Measurements from ENCODE around the gene MRPS35.

The MRPS35 gene

DNA sequence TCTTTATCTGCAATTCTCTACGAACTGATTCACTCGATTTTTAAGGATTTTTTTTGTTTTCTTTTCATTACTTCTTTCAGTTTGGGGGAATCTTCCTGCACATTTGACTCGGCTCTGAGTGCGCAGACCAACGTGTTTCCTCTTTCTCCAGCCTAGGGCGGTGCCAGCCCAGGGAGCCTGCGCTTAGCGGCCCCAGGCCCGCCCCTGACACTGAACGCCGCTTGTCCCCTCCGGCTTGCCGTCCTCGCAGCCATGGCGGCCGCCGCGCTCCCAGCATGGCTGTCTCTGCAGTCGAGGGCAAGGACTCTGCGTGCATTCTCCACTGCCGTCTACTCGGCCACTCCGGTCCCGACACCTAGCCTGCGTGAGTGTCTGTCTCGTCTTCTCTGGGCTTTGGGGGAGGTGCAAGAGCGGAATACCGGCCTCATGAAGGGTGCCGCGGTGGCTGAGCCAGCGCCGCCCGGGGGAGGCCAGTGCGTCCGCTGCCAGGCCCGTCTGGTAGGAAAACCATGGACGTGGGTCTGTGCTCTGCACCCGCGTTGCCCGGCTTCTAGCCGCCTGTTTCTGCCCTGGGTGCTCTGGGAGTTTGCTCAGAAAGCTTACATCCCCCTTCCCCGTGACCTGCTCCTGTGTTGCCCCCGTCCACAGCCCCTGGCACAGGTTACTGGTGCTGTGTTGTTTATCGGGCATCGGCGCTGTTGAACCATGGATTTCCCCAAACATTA lies at the start of gene MRPS35:
Gene MRPS35 (plus strand): TSS at position 241 of the 725 bp plus-strand sequence. CDS start 12 bp downstream, at position 253.
- DNase-seq, result peak; percentile 81 to 85

DNA sequence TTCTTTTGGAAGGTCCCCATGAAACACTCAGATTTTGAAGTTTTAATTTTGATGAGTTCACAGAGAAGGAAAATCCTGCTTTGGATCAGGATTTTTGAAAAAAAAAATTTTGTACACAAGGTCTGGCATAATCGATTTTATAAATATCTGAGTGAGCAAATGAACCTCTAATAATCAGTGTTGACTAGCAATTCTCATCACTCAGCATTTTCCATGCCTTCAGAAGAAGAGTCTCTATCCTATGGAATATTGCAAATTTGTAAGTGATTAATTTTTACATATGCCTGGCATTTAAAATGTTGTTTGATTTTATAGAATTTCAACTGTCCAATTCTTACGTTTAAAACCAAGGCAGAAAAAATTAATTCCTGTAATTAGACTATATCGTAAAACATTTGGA lies 44.9 kb upstream of the MRPS35 start:
- no peak for DNase-seq

DNA sequence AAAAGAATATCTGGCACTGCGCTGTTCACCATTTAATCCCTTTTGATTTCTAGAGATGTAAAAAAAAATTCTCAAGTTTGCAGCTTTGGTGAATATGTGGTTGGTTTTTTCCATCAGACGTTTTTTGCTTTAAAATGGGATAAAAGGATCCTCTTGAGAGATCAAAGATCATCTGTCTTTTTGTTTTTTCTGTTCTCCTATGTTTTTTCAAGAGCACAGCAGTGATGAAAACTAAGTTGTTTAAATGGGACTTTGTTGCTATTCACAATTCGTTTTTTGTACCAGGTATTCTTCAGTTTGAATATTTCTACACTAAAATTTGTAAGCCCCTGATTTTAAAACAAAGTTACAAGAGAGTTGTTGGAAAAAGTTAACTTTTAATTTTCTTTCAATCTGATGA lies 44.1 kb upstream of the MRPS35 start:
- DNase-seq, result no peak

DNA sequence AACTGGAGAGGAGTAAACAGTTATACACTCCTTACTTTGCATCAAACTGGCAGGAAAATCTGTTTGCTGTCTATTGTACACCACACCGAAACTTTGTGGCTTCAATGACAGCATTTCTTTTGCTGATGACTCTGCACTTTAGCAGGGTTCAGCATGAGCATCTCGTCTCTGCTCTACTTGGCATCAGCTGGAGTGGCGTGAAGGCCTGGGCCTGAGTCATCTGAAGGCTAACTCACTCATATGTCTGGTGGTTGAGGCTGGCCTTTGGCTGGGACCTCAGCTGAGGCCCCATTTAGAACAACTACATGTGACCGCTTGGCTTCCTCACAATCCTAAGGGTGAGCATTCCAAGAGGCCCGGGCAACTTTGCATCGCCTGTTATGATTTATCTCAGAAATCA lies 43.1 kb upstream of the MRPS35 start:
- DNase-seq, result no peak

DNA sequence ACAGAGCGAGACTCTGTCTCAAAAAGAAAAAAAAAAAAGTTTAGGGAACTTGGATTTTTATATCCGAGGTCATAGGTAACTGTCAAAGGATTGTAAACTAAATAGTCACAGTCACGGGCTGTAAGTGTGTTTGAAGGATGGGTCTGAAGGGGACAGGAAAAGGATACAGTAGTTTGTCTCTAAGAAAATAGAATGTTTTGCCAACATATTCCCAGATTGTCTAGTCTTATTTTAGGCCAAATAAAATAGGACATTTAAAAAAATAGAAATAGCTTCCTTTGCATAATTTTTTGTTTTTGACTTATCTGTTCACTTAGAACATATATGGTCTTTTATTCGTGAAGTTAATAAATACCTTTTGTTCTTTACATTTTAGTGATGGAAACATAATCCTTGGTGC lies 38.6 kb upstream of the MRPS35 start:
- DNase-seq, result no peak

DNA sequence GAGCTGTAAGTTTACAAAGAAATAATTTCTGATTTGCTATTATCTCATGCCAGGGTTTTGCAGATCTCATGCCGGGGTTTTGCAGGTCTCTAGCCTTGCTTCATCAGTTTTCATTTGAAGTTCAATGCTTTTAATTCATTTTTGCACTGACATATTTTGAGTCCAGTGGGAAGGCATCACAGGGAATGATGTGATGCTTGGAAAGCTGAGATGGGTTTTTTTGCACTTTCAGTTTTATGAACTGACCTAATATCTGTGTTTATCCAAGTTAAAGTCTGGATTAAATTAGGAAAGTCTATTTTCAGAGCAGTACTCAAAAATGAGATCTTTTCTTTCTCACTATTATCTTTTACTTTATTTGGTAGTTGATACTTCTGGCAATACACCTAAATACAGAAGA lies 38.0 kb upstream of the MRPS35 start:
- no peak for DNase-seq

DNA sequence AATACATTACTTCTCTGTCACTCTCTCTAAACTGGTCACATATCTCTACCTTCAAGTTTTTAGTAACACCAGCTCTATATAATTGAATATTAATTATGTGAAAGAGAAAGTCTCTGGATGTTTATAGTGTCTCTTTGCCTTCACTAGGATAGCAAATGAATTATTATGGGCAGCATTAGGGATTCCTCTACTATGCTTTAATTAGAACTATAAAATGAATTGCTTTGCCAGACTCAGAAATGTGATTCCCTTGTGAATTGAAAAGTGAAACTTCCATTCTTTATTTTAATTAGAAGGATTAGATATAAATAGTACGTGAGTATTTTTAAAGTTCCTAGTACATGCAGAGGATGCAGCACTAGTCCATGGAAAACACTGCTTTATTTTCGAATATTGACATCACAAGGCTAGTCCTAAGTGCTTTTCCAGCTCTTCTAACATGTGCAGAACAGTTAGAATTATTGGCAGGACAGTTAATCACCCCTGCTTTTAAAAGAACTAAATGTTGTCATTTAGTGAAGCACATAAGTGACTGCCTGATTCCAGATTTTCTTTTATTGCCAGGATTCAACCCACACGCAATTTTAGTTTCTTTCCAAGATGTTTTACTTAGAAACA lies 37.4 kb upstream of the MRPS35 start:
- DNase-seq, result no peak

DNA sequence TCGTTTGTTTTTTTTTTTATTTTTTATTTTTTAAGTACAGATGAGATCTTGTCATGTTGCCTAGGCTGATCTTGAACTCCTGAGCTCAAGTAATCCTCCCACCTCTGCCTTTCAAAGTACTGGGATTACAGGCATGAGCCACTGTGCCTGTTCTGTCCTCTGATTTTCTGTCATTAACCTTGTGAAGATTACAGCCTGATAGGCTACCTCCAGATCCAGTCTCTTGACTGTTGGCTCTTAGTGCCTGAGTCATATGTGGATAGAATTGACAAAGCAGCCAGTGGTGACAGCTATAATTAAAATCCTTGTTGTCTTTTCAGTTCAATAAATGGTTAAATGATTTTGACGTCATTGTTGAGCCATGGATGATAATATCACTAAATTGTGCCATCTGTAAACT lies 35.6 kb upstream of the MRPS35 start:
- DNase-seq, result no peak

DNA sequence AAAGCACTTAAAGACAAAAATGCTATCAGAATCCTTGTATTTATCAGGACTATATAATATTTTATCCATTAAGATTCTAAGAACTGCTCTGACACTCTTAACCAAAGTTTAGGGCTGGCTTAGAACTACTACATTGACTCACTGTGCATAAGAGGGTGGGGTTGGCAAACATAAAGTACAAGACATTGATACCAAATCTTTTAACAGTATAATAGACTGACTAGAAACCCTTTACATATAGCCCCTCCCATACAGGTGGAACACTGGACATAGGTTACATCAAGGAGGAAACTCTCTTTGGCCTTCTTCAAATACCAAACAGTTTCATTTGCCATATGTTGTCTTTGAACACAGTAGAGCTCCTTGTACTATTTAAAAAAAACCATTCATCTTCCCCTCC lies 30.0 kb upstream of the MRPS35 start:
- DNase-seq, result no peak

DNA sequence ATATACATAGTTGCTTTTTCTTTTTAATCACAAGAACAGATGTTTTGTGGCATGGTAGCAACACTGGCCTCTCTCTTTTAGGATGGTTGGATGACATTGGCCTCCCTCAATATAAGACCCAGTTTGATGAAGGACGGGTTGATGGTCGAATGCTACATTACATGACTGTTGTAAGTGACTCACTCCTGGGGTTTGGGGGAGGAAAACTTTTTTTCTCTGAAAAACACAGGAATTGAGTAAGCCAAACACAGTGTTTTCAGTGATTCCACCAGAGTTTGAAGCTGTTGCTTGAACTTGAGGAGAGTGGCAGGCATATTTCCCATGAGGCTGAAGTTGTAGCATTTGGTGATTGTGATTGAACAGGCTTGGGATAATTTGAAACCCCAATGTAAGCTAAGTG lies 28.1 kb upstream of the MRPS35 start:
- no peak for DNase-seq

DNA sequence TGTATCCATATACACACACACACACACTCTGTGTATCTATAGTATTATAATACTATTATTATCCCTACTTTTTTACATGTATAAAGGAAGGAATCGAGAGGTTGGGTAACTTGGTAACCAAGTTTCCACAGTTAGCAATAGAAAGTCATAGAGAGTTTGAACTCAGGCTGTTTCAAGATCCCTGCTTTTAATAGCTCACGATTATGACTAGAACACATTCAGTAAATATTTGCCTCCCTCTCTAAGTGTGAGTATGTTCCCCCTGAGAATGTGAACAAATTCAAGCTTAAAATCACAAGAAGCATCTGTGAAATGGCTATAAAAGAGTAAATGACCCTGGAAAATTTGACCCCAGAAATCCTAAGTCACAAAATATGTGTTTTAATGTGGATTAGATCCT lies 25.4 kb upstream of the MRPS35 start:
- no peak for DNase-seq

DNA sequence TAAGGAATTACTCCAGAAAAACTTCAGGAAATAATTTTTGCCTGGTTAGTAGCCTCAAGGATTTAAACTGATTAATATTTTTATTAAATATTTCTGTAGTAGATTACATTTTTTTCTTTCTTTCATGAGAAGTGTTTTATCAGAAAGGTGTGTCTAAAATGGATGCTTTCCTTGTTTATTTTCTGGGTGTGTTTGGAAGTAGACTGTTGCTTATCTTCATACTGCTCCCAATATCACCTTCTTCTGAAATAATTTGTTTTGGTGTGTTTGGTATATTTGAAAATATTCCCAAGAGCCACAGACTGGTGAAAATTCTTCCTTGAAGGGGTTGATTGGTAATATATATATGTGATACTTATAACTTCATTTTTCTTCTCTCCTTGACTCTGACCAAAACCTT lies 24.5 kb upstream of the MRPS35 start:
- no peak for DNase-seq

DNA sequence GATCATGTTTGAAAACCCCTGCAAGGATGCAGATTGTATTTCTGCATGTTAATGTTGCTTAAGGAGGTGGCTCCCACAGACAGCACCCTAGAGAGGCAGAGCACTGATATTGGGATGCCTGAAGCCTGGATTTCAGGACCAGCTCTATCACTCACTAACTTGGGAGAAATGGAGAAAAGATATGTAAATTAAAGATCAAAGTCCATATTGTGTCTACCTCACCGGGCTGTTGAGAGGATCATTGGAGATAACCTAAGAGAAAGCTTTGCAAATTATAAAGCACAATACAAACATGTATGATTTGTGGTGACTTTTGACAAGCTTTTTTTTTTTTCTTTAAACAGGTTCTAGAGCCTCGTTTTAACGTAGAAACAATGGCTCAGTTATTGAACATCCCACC lies 22.0 kb upstream of the MRPS35 start:
- no peak for DNase-seq

DNA sequence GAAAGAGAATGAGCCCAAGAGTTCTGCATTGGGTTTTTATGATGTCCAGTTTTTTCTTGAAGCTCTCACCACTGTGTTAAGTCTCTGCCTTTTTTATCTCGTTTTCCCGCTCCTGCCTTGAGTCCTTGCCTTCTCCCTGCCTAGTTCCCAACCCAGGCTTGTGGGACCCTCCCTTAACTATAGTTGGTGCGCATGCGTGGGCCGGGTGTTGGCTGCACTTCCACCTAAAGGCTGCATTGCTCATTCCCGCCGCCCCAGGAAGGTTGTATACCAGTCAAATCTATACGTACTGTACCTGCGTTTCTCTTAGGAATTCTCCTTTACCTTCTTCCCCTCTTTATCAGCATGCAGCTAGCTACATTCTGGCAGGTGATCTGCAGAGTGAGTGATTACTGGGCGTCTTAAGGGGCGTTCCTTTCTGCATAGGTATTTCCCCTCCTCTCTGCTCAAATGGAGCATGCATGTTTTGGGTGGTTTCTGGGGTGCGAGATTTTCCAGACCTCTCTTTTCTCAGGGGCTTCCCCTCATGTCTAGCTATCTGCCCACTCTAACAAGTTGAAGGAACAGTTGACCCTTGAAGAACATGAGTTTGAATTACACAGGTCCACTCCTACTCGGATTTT lies 21.0 kb upstream of the MRPS35 start:
- no peak for DNase-seq

DNA sequence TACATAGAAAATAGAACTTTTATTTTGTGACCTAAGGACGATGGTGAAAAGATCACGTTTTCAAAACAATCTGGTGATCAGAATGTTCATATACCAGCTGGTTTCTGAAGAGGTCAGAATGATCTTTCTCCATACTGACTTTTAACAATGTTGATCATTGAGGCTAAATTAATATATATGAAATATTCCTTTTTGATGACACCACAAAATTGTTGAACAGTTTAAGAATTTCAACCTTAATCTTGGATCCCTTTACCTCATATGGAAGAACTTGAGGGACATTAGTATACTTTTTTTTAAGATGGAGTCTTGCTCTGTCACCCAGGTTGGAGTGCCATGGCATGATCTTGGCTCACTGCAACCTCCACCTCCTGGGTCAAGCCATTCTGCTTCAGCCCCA lies 17.2 kb upstream of the MRPS35 start:
- DNase-seq, result no peak

DNA sequence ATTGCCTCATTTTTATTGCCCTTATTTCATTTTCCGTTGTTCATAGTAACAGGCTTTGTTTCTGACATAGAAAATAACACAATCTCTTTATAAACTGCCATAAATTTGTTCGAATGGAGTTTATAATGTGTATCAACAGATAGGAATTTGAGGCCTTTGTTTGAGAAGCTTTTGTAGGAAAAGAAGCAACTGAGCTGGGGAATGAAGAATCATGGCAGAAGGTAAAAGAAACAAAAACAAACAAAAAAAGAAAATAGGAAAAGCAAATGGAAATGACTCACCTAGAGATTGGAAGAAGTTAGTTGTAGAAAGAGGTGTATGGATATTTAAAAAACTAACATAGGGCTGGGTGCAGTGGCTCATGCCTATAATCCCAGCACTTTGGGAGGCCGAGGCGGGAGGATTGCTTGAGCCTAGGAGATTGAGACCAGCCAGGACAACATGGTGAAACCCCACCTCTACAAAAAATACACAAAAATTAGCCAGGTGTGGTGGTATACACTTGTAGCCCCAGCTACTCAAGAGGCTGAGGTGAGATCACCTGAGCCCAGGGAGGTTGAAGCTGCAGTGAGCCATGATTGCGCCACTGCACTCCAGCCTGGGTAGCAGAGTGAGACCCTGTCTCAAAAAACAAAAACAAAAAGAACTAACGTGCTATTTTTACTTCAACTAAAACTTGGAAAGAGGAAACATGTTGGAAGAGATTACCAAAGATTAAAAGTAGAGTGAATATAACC lies 14.9 kb upstream of the MRPS35 start:
- no peak for DNase-seq

DNA sequence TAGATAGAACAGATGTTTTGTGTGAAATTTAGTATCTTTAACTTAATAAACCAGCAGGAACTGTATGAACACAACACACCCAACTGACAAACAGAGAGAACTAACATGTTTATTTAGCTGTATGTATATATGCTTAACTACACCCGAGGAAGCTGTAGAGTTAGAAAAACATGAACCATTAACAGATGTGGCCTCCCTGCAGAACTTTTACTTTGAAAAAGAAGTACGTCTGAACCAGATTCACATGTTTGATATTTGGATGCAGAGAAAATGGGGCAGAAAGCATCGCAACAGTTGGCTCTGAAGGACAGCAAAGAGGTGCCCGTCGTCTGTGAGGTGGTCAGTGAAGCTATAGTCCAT lies 14.4 kb upstream of the MRPS35 start, which contains the start of gene REP15:
Gene REP15 (plus strand): TSS at position 155 of the 360 bp plus-strand sequence. CDS start 116 bp downstream, at position 271.
- no peak for DNase-seq

DNA sequence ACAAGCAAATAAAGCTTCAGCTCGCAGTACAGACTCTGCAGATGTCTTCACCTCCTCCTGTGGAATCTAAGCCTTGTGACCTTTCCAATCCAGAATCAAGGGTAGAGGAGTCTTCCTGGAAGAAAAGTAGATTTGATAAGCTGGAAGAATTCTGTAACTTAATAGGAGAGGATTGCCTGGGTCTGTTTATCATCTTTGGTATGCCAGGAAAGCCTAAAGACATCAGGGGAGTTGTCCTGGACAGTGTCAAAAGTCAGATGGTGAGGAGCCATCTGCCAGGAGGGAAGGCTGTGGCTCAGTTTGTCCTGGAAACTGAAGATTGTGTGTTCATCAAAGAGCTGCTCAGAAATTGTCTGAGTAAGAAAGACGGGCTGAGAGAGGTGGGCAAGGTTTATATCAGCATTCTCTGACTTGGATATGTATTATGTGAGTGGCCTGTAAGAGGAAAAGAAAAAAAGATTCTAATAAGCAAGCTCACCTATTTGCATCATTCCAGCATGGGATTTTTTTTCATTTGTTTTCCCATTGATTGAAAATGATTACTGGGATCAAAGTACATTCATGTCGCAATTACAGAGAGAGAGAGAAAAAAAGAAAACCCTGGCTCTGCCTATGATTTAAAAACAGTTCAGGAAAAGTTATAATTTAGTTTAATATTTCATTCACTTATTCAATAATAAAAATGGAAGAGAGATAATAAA lies 13.6 kb upstream of the MRPS35 start:
- DNase-seq, result no peak

DNA sequence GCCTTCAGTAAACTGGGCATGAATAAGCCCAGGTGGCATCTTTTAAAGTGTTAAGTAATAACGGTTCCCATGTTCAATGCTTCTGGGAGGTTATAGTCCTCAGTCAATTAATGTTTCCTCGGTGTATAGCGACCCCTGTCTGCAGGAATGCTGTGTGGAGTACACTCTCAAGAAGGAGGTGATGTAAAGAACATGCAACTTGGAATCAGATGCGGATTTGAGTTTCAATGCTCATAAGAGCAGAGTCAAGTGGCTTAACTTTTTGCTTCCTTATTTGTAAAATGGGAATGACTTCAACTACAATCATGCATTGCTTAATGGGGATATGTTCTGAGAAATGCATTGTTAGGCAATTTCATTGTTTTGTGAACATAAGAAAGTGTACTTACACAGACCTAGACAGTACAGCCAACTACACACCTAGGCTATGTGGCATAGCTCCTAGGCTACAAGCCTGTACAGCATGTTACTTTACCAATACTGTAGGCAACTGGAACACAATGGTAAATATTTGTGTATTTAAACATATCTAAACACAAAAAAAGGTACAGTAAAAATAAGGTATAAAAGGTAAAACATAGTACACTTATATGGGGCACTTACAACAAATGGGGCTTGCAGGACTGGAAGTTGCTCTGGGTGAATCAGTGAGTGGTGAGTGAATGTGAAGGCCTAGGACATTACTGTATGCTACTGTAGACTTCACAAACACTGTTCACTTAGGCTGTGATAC lies 6.7 kb upstream of the MRPS35 start:
- DNase-seq, result peak; percentile 71 to 81

DNA sequence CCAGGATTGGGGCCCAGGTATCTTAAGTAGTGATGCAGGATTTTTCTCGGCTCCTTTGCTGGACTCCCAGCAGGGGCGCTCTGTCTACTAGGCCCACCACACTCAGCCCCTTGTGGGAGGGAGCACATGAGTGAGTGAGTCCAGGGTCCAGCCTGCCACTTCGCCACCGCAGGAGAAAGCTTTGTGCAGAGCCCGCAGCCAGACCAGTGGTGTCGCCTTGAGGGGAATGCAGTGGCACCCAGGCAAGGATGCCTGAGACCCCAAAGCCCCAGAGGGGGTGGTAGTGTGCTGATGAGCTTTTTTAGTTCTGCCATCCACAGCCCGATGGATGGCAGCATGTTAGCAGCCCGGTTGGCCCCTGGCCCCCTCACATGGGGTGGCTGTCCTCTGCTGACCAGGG lies 5.4 kb upstream of the MRPS35 start:
- DNase-seq, result no peak

DNA sequence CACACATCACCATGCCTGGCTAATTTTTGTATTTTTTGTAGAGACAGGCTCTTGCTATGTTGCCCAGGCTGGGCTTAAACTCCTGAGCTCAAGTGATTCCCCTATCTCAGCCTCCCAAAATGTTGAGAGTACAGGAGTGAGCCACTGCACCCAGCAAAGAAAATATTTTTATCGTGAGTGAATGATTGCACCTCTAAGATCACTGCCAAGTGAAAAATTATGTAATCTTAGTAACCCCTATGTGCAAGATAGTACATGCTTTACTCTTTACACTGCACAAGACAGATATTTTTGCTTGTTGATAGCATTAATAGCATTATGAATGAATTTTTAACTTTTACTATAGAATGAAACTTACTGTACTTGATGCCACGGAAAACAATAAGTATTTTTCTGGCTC lies 3.4 kb upstream of the MRPS35 start:
- no peak for DNase-seq

DNA sequence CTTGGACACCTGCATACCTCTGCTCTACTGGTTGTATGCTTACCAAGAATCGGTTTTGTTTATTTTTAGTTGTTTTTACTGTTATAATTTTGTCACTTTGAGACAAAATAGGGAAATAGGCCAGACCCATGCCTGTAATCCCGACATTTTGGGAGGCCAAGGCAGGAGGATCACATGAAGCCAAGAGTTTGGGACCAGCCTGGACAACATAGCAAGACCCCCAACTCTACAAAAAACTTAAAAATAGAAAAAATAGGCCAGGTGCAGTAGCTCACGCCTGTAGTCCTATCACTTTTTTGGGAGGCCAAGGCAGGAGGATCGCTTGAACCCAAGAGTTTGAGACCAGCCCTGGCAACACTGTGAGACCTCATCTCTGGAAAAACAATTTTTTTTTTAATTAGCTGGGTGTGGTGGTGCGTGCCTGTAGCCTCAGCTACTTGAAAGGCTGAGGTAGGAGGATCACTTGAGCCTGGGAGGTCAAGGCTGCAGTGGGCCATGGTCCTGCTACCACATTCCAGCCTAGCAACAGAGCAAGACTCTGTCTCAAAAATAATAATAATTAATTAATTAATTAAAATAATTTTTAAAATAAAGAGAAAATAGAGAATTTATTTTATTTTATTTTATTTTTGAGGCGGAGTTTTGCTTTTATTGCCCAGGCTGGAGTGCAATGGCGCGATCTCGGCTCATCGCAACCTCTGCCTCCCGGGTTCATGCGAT lies 1.3 kb upstream of the MRPS35 start:
- DNase-seq, result no peak
